Uterus (tissue), 4 donors: ENCODE results near the gene ATXN7L2. TPM values are rescaled to one million over a fixed set of nuclear protein-coding genes. Genes with fewer than 3 reads are reported as not detected.

Experiments used
- DNase-seq, 2 donors: peaks; one replicate each; pipeline ENCODE4 v3.0.0-alpha.2; 2019 to 2020
- H3K27ac ChIP-seq, 2 donors: fragments of 200-600 bp; sonication (generic); 1 replicate in 1 of 2; 2 replicates in 1 of 2; pipeline ENCODE4 v1.5.1; 2016 to 2018
- H3K27me3 ChIP-seq, 2 donors: fragments of 200-600 bp; sonication (generic); one replicate each; pipeline ENCODE4 v1.5.1; 2018 to 2019; ENCODE audit warnings: control low read depth in 1 of 2
- H3K36me3 ChIP-seq, 2 donors: fragments of 200-600 bp; sonication (generic); one replicate each; pipeline ENCODE4 v1.5.1; 2019; ENCODE audit warnings: control low read depth in 1 of 2
- H3K4me1 ChIP-seq, 2 donors: fragments of 200-600 bp; sonication (generic); one replicate each; pipeline ENCODE4 v1.5.1; 2018 to 2019; ENCODE audit warnings: control low read depth in 1 of 2
- H3K4me3 ChIP-seq, 2 donors: fragments of 200-600 bp; sonication (generic); 1 replicate in 1 of 2; 2 replicates in 1 of 2; pipeline ENCODE4 v1.5.1; 2018 to 2019; ENCODE audit warnings: mild to moderate bottlenecking in 1 of 2
- H3K9me3 ChIP-seq, 2 donors: fragments of 200-600 bp; sonication (generic); one replicate each; pipeline ENCODE4 v1.5.1; 2019; ENCODE audit warnings: control low read depth in 1 of 2
- CTCF ChIP-seq, 4 experiments: fragments of 200-600 bp in 2 of 4; fragments of 450-650 bp in 2 of 4; sonication (generic) in 2 of 4; IDR thresholded peaks; one replicate each; pipeline ENCODE4 v1.5.1; 2016 to 2019; ENCODE audit warnings: antibody characterized with exemption in 4 of 4, mild to moderate bottlenecking in 2 of 4, moderate library complexity in 1 of 4
- POLR2A ChIP-seq, 2 donors: fragments of 450-650 bp; IDR thresholded peaks; one replicate each; pipeline ENCODE4 v1.6.1; 2016; ENCODE audit warnings: antibody characterized with exemption in 2 of 2, mild to moderate bottlenecking in 1 of 2, moderate library complexity in 1 of 2
- intact Hi-C: fragments of 100-400 bp; cut with DNase I; formaldehyde crosslinking; loops from one replicate; pipeline ENCODE4 v1.15.1; 2023; ENCODE audit warnings: low total_unique reads
- total RNA-seq, 4 donors: library from RNA; depleted of rRNA in 3 of 4; stranded (reverse); fragments of >200 nt in 3 of 4; gene quantifications; one replicate each; pipeline versions ENCODE4 v1.1.0 to v1.2.4, GENCODE V29; 2014 to 2023
- donor health status: DM: yes; HTN: yes; CAD: no.

ATXN7L2 gene
- total RNA-seq, 4 donors from 2014 or later: 4.1 to 6.7 (median 4.7) TPM

GRCh38 chr1:109523706-109524105, 40.0 kb downstream of the ATXN7L2 start:
- Histone ChIP-seq H3K9me3 (no peaks in the 10 kb centered on the region), H3K4me3 (no peak overlapping the region), H3K27me3 (no peaks in the 10 kb centered on the region), H3K27ac (no peak overlapping the region), H3K4me1 (no peaks in the 10 kb centered on the region), H3K36me3 (no peaks in the 10 kb centered on the region)
- intact Hi-C loops: no loop called here
- DNase-seq: no peak
- no peak for TF ChIP-seq POLR2A (IDR thresholded peaks at IDR 0.05)
- no peak for TF ChIP-seq CTCF (IDR thresholded peaks at IDR 0.05)

- no peaks in the 10 kb centered on the region for H3K4me1 ChIP-seq
- intact Hi-C loops: no loop called here
- no peaks in the 10 kb centered on the region for H3K9me3 ChIP-seq
- no peak overlapping the region for H3K27ac ChIP-seq
- TF ChIP-seq CTCF (IDR thresholded peaks at IDR 0.05): no peak
- no peak for TF ChIP-seq POLR2A (IDR thresholded peaks at IDR 0.05)
- DNase-seq: no peak
- no peak overlapping the region for H3K4me3 ChIP-seq
- H3K27me3 ChIP-seq: no peaks in the 10 kb centered on the region
- H3K36me3 ChIP-seq: no peaks in the 10 kb centered on the region
Observed at GRCh38 chr1:109527098-109527811, 43.5 kb downstream of the ATXN7L2 start.

- Histone ChIP-seq H3K4me1 (no peaks in the 10 kb centered on the region), H3K27me3 (no peaks in the 10 kb centered on the region), H3K9me3 (no peaks in the 10 kb centered on the region), H3K4me3 (no peak overlapping the region), H3K36me3 (no peaks in the 10 kb centered on the region), H3K27ac (no peak overlapping the region)
- DNase-seq: no peak
- intact Hi-C loops: no loop called here
- TF ChIP-seq CTCF (IDR thresholded peaks at IDR 0.05) (no peak), POLR2A (IDR thresholded peaks at IDR 0.05) (no peak)
Observed at GRCh38 chr1:109527846-109528695, 44.4 kb downstream of the ATXN7L2 start.

GRCh38 chr1:109528712-109529111, 45.0 kb downstream of the ATXN7L2 start:
- intact Hi-C loops: no loop called here
- Histone ChIP-seq H3K27ac (no peak overlapping the region), H3K4me1 (no peaks in the 10 kb centered on the region), H3K27me3 (no peaks in the 10 kb centered on the region), H3K9me3 (no peaks in the 10 kb centered on the region), H3K4me3 (no peak overlapping the region), H3K36me3 (no peaks in the 10 kb centered on the region)
- TF ChIP-seq POLR2A (IDR thresholded peaks at IDR 0.05) (no peak), CTCF (IDR thresholded peaks at IDR 0.05) (no peak)
- no peak for DNase-seq

- DNase-seq: no peak
- Histone ChIP-seq H3K4me1 (no peaks in the 10 kb centered on the region), H3K4me3 (no peak overlapping the region), H3K27ac (no peak overlapping the region), H3K36me3 (no peaks in the 10 kb centered on the region), H3K9me3 (no peaks in the 10 kb centered on the region), H3K27me3 (no peaks in the 10 kb centered on the region)
- TF ChIP-seq POLR2A (IDR thresholded peaks at IDR 0.05) (no peak), CTCF (IDR thresholded peaks at IDR 0.05) (no peak)
- intact Hi-C loops: no loop called here
Observed at GRCh38 chr1:109529881-109530456, 46.3 kb downstream of the ATXN7L2 start.
